Fibroblast of the aortic adventitia (primary cell): Measurements from ENCODE around the gene ENO2. TPM values are rescaled to one million over a fixed set of nuclear protein-coding genes. Genes with fewer than 3 reads are reported as not detected.
"Not testable (repeated sequence)": the region's sequence is repeated elsewhere in the genome, so short reads cannot be mapped to it uniquely, and the experiment has no call there.

Source experiments
- DNase-seq: peaks from one replicate; pipeline ENCODE4 v3.0.0-alpha.2; 2010; ENCODE audit warnings: low read depth
- H3K4me3 ChIP-seq: 2 replicates; pipeline ENCODE4 v1.5.1; 2011; ENCODE audit warnings: low read depth, mild to moderate bottlenecking, control low read depth, low read length, moderate library complexity
- total RNA-seq: library from RNA; depleted of rRNA; stranded (reverse); fragments of >200 nt; gene quantifications from 2 replicates; pipeline ENCODE4 v1.2.3, GENCODE V29; 2012; ENCODE audit warnings: low replicate concordance
- TF ChIP-seq, protein P1 (sequence below): IDR thresholded peaks from 2 replicates; pipeline ENCODE4 v1.5.1; 2011; ENCODE audit warnings: mild to moderate bottlenecking, low read length, control low read depth, inconsistent platforms; ENCODE audit not compliant: insufficient read depth

The ENO2 gene
- total RNA-seq, 1 donor: 12.7 TPM

DNA sequence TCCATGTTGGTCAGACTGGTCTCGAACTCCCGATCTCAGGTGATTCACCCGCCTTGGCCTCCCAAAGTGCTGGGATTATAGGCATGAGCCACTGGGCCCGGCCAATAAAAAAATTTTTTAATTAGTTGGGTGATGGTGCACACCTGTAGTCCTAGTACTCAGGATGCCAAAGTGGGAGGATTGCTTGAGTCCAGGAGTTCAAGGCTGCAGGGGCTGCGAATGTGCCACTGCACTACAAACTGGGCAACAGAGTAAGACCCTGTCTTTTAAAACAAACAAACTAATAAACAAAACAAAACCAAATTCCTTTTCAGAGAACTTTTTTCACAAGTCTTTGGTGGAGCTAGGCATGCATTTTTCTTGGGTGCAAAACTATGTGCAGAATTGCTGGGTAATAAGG, 31.1 kb upstream of the ENO2 start:
- TF ChIP-seq, protein P1, sequence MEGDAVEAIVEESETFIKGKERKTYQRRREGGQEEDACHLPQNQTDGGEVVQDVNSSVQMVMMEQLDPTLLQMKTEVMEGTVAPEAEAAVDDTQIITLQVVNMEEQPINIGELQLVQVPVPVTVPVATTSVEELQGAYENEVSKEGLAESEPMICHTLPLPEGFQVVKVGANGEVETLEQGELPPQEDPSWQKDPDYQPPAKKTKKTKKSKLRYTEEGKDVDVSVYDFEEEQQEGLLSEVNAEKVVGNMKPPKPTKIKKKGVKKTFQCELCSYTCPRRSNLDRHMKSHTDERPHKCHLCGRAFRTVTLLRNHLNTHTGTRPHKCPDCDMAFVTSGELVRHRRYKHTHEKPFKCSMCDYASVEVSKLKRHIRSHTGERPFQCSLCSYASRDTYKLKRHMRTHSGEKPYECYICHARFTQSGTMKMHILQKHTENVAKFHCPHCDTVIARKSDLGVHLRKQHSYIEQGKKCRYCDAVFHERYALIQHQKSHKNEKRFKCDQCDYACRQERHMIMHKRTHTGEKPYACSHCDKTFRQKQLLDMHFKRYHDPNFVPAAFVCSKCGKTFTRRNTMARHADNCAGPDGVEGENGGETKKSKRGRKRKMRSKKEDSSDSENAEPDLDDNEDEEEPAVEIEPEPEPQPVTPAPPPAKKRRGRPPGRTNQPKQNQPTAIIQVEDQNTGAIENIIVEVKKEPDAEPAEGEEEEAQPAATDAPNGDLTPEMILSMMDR: no peak
- no peak overlapping the region for H3K4me3 ChIP-seq
- DNase-seq: no peak

DNA sequence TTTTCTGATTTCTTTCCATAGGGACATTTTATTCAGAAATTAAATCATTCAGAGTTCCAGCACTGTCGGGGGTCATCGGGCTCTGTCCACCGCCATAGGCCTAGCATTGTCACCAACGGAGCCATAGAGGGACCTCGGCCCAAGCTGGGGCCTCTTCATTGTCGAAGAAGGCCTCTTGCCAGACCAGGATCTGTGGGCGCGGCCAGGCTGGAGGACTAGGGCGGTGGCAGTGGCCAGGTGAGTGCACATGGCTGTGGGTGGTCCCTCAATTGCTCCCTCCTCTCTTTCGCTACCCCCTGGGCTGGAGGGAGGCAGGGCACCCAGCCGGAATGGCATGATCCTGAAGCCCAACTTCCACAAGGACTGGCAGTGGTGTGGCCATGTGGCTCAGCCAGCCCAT, 30.7 kb upstream of the ENO2 start:
- TF ChIP-seq, protein P1: no peak
- H3K4me3 ChIP-seq: no peak overlapping the region
- no peak for DNase-seq

DNA sequence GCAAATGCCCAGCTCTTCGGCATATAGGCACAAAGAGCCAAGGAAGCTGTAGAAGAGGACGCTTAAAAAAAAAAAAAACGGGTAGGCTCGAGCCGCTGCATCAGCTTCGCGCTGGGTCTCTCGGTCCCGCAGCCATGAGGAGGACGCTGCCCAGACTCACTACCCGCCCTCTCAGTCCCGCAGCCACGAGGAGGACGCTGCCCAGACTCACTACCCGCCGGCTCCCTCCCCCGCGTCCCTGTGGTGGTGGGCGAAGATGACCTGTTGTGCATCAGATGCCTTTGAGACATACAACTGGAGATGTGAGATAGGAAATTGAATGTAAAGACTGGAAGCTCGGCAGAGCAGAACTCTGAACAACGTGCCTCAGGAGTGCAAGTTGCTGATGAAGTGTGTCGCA, 29.8 kb upstream of the ENO2 start:
- H3K4me3 ChIP-seq: no peak overlapping the region
- TF ChIP-seq, protein P1: no peak
- DNase-seq: no peak

DNA sequence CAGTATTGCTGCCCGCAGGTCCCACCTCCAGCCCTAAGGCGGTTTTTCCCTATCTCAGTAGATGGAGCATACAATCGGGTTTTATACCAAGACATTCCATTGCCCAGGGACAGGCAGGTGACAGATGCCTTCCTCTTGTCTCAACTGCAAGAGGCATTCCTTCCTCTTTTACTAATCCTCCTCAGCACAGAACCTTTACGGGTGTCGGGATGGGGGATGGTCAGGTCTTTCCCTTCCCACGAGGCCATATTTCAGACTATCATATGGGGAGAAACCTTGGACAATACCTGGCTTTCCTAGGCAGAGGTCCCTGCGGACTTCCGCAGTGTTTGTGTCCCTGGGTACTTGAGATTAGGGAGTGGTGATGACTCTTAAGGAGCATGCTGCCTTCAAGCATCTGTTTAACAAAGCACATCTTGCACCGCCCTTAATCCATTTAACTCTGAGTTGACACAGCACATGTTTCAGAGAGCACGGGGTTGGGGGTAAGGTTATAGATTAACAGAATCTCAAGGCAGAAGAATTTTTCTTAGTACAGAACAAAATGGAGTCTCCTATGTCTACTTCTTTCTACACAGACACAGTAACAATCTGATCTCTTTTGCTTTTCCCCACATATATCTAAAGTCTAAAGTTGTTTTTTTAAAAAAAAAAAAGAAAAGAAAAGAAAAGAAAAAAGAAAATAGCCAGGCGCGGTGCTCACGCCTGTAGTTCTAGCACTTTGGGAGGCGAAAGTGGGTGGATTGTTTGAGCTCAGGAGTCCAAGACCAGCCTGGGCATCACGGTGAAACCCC, 28.0 kb upstream of the ENO2 start:
- not testable (repeated sequence) for H3K4me3 ChIP-seq, DNase-seq

DNA sequence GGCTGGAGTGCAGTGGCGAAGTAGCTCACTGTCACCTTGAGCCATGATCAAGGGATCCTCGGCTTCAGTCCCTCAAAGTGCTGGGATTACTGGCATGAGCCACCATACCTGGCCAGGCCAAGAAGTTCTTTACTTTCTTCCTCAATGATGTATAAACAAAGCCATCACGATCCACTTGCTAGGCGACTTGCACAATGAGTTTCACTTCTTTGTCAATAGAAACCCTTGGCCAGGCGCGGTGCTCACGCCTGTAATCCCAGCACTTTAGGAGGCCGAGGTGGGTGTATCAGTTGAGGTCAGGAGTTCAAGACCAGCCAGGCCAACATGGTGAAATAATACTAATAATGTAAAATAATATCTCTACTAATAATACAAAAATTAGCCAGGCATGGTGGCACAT, 26.9 kb upstream of the ENO2 start:
- DNase-seq: no peak
- TF ChIP-seq, protein P1: no peak
- no peak overlapping the region for H3K4me3 ChIP-seq

DNA sequence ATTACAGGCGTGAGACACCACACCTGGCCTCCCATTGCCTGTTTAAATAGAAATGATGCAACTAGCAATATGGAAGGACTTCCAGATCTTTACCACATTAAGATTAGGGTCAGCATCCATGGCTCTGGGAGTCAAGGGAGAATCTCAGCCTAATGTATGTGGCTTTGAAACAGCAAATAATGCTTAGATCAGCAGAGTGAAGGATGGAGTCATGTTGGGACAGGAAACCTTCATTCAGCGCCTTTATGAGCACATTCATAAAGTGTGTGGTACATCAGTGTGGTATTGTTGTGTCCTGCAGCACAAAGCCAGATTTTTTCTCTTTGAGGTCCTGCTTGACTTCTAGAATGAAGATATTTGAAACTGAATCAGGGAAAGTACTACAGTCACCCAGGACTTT, 26.0 kb upstream of the ENO2 start:
- TF ChIP-seq, protein P1: no peak
- no peak for DNase-seq
- no peak overlapping the region for H3K4me3 ChIP-seq

DNA sequence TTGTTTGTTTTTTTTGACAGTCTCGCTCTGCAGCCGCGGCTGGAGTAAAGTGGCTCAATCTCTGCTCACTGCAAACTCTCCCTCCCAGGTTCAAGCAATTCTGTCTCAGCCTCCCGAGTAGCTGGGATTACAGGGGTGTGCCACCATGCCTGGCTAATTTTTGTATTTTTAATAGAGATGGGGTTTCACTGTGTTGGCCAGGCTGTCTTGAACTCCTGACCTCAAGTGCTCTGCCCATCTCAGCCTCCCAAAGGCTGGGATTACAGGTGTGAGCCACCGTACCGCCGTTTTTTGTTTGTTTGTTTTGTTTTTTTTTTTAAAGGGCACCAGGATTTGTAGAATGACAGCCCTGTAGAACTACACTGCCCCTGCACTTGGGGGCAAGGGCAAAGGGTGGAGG, 25.6 kb upstream of the ENO2 start:
- not testable (repeated sequence) for DNase-seq, H3K4me3 ChIP-seq

DNA sequence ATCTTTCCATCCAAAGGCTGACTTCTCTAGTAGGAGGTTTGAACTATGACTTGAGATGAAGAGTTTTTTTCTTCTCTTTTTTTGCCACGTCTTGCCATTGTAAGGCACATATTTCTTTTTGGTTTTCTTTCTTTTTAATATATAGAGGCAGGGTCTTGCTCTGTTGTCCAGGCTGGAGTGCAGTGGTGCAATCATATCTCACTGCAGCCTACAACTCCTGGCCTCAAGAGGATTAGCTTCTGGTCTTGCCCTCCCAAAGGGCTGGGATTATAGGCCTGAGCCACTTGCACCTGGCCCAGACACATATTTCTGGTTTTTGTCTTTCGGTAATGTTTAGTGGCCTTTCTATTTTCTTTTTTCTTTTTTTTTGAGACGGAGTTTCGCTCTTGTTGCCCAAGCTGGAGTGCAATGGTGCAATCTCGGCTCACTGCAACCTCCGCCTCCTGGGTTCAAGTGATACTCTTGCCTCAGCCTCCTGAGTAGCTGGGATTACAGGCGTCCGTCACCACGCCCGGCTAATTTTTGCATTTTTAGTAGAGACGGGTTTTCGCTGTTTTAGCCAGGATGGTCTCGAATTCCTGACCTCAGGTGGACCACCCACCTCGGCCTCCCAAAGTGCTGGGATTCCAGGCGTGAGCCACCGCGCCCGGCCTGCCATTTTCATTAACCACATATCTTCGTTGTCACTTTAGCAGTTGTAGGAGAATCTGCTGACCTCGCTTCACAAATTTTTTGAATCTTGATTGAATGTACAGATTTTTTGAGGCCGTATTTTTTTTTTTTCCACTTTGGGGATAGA, 24.4 kb upstream of the ENO2 start:
- not testable (repeated sequence) for H3K4me3 ChIP-seq, DNase-seq
